ENCODE results near the gene ZNF768. TPM values are rescaled to one million over a fixed set of nuclear protein-coding genes. Genes with fewer than 3 reads are reported as not detected.
A peak's percentile ranks its signal among the peaks of the same experiment; 100 is the strongest.

Gene ZNF768
- total RNA-seq (ENCODE audit: unreplicated experiment): 31.4 TPM
- long read RNA-seq, partial matches to known transcripts: 0 of 1 reads
- long read RNA-seq, other reads (novel, unspliced or antisense): 0 of 1 reads

DNA sequence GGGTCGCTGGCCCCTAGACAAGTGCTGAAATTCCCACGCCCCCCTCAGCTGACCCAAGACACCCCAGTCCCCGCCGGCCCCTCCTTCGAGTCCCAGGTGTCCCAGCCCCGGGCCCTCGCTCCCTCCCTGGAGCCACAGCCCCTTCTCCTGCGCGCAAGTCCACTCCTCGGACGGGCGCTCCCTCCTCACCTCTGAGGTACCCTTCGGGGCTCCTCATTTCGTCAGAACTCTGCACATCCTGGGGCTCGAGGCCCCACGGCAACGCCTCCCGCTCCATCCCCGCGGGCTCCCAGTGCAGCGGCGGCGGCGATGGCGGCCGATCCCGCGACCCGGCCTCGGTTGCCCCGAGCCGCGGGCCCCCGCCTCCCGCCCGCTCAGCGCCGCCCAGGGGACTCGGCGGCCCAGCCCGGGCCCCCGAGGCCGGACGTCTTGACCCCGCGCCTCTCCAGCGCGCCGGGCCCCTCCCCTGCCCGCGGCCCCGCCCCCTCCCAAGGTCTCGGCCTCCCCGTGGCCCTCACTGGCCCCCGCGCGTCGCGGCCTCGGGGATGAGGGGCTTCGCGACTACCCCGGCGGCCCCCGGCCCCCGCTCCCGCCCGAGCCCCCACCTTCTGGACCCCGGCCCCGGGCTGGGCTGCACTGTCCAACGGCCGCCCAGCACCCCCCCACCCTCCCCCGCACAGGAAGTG lies at the start of gene ZNF768:
TSS of gene ZNF768 (minus strand) at position 430 of the 686 bp plus-strand sequence. CDS start at position 277, 153 bp downstream.
- Mint-ChIP-seq H3K27me3 (ENCODE audit: unreplicated experiment) (peaks cover 3% of the 10 kb centered on the region), H3K9me3 (ENCODE audit: unreplicated experiment) (no peaks in the 10 kb centered on the region), H3K4me1 (ENCODE audit: unreplicated experiment) (peaks cover 18% of the 10 kb centered on the region), H3K4me3 (ENCODE audit: unreplicated experiment) (peak within 1 kb of the TSS; percentile 94), H3K27ac (ENCODE audit: unreplicated experiment) (peak within 1 kb of the TSS; percentile 86), H3K36me3 (ENCODE audit: low read depth, unreplicated experiment) (peaks cover 6% of the 10 kb centered on the region)
- TF ChIP-seq CTCF (IDR thresholded peaks at IDR 0.05; ENCODE audit: unreplicated experiment): no peak
- peak; percentile 67 for DNase-seq (ENCODE audit: low spot score)

GRCh38 chr16:30574678-30575077 lies 48.3 kb upstream of the ZNF768 start:
- peaks cover 2% of the 10 kb centered on the region for H3K27me3 Mint-ChIP-seq (ENCODE audit: unreplicated experiment)
- peaks cover 9% of the 10 kb centered on the region for H3K36me3 Mint-ChIP-seq (ENCODE audit: low read depth, unreplicated experiment)
- H3K27ac Mint-ChIP-seq (ENCODE audit: unreplicated experiment): peak overlapping the region; percentile 2
- H3K4me3 Mint-ChIP-seq (ENCODE audit: unreplicated experiment): peak overlapping the region; percentile 24
- H3K9me3 Mint-ChIP-seq (ENCODE audit: unreplicated experiment): no peaks in the 10 kb centered on the region
- peaks cover 12% of the 10 kb centered on the region for H3K4me1 Mint-ChIP-seq (ENCODE audit: unreplicated experiment)
- TF ChIP-seq CTCF (IDR thresholded peaks at IDR 0.05; ENCODE audit: unreplicated experiment): no peak
- DNase-seq (ENCODE audit: low spot score): no peak

GRCh38 chr16:30571445-30572322 lies 45.3 kb upstream of the ZNF768 start, which contains the start of gene ZNF688:
TSS of gene ZNF688 (minus strand) at chr16:30571714. CDS start at chr16:30571629, 85 bp downstream.
- peak within 1 kb of the TSS; percentile 88 for H3K27ac Mint-ChIP-seq (ENCODE audit: unreplicated experiment)
- H3K36me3 Mint-ChIP-seq (ENCODE audit: low read depth, unreplicated experiment): peaks cover 6% of the 10 kb centered on the region
- peaks cover 24% of the 10 kb centered on the region for H3K4me1 Mint-ChIP-seq (ENCODE audit: unreplicated experiment)
- peak within 1 kb of the TSS; percentile 89 for H3K4me3 Mint-ChIP-seq (ENCODE audit: unreplicated experiment)
- DNase-seq (ENCODE audit: low spot score): peak; percentile 83
- H3K9me3 Mint-ChIP-seq (ENCODE audit: unreplicated experiment): no peaks in the 10 kb centered on the region
- TF ChIP-seq CTCF (IDR thresholded peaks at IDR 0.05; ENCODE audit: unreplicated experiment): no peak
- H3K27me3 Mint-ChIP-seq (ENCODE audit: unreplicated experiment): peaks cover 7% of the 10 kb centered on the region

DNA sequence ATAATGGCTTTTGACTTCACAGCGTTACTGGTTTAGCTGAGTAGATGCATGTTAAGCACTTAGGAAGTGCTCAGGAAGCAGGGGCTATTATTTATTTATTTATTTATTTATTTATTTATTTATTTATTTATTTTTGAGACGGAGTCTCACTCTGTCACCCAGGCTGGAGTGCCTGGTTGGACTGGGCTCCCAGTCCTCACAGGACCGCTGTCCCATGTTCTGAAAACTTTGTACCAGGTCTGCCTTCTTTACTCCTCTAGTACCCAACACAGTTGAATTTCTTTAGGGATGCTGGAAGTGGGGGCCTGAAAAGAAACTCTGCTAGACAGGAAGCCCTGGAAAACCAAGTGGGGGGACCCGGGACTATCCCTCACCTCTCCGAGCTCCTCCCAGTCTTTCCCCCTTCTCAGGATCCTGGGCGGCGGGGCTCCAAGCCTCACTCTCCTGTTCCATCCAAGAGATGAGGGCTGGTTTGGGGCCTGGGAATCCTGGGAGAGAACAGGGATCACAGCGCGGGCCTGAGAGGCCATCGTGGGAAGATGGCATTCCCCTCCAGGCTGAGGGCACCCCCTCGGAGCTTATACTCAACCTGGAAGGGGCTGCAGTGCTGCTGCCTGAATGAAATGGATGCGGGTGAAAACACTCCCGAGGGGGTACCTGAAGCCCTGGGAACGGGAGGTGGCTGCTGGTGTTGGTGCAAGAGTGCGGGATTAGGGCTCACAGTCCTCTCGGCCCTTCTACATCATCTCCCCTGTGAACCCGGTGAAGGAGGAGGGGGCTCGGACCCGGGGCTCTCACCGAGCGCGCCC lies 44.5 kb upstream of the ZNF768 start:
- TF ChIP-seq CTCF (IDR thresholded peaks at IDR 0.05; ENCODE audit: unreplicated experiment): no peak
- H3K9me3 Mint-ChIP-seq (ENCODE audit: unreplicated experiment): no peaks in the 10 kb centered on the region
- H3K36me3 Mint-ChIP-seq (ENCODE audit: low read depth, unreplicated experiment): peaks cover 11% of the 10 kb centered on the region
- H3K27me3 Mint-ChIP-seq (ENCODE audit: unreplicated experiment): peaks cover 10% of the 10 kb centered on the region
- peaks cover 30% of the 10 kb centered on the region for H3K4me1 Mint-ChIP-seq (ENCODE audit: unreplicated experiment)
- peak overlapping the region; percentile 89 for H3K4me3 Mint-ChIP-seq (ENCODE audit: unreplicated experiment)
- H3K27ac Mint-ChIP-seq (ENCODE audit: unreplicated experiment): peak overlapping the region; percentile 88
- peak; percentile 49 for DNase-seq (ENCODE audit: low spot score)
